Measurements from ENCODE around the gene TMEM33. TPM values are rescaled to one million over a fixed set of nuclear protein-coding genes. Genes with fewer than 3 reads are reported as not detected.

The TMEM33 gene
- total and polyA plus RNA-seq, 4 donors = 20.8 to 49.0 (median 31.7) TPM

- no peaks in the 10 kb centered on the region for H3K36me3 ChIP-seq (ENCODE audit: control insufficient read depth in 4 of 4, insufficient read depth in 3 of 4, low read depth in 1 of 4, low read length in 3 of 4)
- no peaks in the 10 kb centered on the region for H3K27me3 ChIP-seq (ENCODE audit: control insufficient read depth in 4 of 4, insufficient read depth in 4 of 4, low read length in 3 of 4)
- 52% methylated on average over 10 of the region's 10 CpGs for WGBS
- H3K9me3 ChIP-seq (ENCODE audit: control insufficient read depth in 4 of 4, low read length in 3 of 4) = no peaks in the 10 kb centered on the region
- H3K9ac ChIP-seq (ENCODE audit: low read depth in 1 of 2, low read length in 2 of 2) = peak overlapping the region; percentile 79 to 85
- no peak for DNase-seq (ENCODE audit: low spot score)
- H3K27ac ChIP-seq (ENCODE audit: low read depth in 1 of 2, low read length in 2 of 2) = peak overlapping the region; percentile 93 to 97
- TF ChIP-seq HNF4G (IDR thresholded peaks at IDR 0.05) (no peak), SP1 (IDR thresholded peaks at IDR 0.05) (peak; percentile 85), FOXA1 (IDR thresholded peaks at IDR 0.05) (no peak), HNF4A (conservative IDR thresholded peaks at IDR 0.05) (peak; percentile 2 to 52)
- H3K4me3 ChIP-seq (ENCODE audit: low read depth in 1 of 3, low read length in 3 of 3) = peak overlapping the region; percentile 82 to 94 (median 93)
- peaks cover 6 to 28% (median 20%) of the 10 kb centered on the region in 4 donors for H3K4me1 ChIP-seq (ENCODE audit: control insufficient read depth in 4 of 4, insufficient read depth in 4 of 4, low read length in 3 of 4)
Measured at GRCh38 chr4:41933997-41934503, 1.2 kb upstream of the TMEM33 start.

GRCh38 chr4:41934514-41934900 lies 722 bp upstream of the TMEM33 start:
- peak; percentile 17 for TF ChIP-seq SP1 (IDR thresholded peaks at IDR 0.05)
- no peak for TF ChIP-seq REST (IDR thresholded peaks at IDR 0.05)
- peak in 1 of 2 donors; percentile 11 for TF ChIP-seq RXRA (IDR thresholded peaks at IDR 0.05)
- TF ChIP-seq JUND (IDR thresholded peaks at IDR 0.05) = peak in 1 of 2 donors; percentile 25
- peak; percentile 37 for TF ChIP-seq ZBTB33 (IDR thresholded peaks at IDR 0.05)
- TF ChIP-seq HNF4G (IDR thresholded peaks at IDR 0.05) = no peak
- peak overlapping the region; percentile 82 to 94 (median 93) for H3K4me3 ChIP-seq (ENCODE audit: low read depth in 1 of 3, low read length in 3 of 3)
- no peaks in the 10 kb centered on the region for H3K9me3 ChIP-seq (ENCODE audit: control insufficient read depth in 4 of 4, low read length in 3 of 4)
- H3K27ac ChIP-seq (ENCODE audit: low read depth in 1 of 2, low read length in 2 of 2) = peak overlapping the region; percentile 93 to 97
- H3K36me3 ChIP-seq (ENCODE audit: control insufficient read depth in 4 of 4, insufficient read depth in 3 of 4, low read depth in 1 of 4, low read length in 3 of 4) = peaks cover 0 to under 1% (median 0%) of the 10 kb centered on the region in 4 donors
- DNase-seq (ENCODE audit: low spot score) = no peak
- whole genome bisulfite sequencing = 28% methylated on average over 9 of the region's 9 CpGs
- no peaks in the 10 kb centered on the region for H3K27me3 ChIP-seq (ENCODE audit: control insufficient read depth in 4 of 4, insufficient read depth in 4 of 4, low read length in 3 of 4)
- peaks cover 6 to 33% (median 25%) of the 10 kb centered on the region in 4 donors for H3K4me1 ChIP-seq (ENCODE audit: control insufficient read depth in 4 of 4, insufficient read depth in 4 of 4, low read length in 3 of 4)
- H3K9ac ChIP-seq (ENCODE audit: low read depth in 1 of 2, low read length in 2 of 2) = peak overlapping the region; percentile 79 to 85

GRCh38 chr4:41935652-41936021 lies 408 bp downstream of the TMEM33 start:
- Histone ChIP-seq H3K36me3 (ENCODE audit: control insufficient read depth in 4 of 4, insufficient read depth in 3 of 4, low read depth in 1 of 4, low read length in 3 of 4) (peaks cover 0 to 3% (median 0%) of the 10 kb centered on the region in 4 donors), H3K9ac (ENCODE audit: low read depth in 1 of 2, low read length in 2 of 2) (peak overlapping the region; percentile 68 to 79), H3K27ac (ENCODE audit: low read depth in 1 of 2, low read length in 2 of 2) (peak overlapping the region; percentile 93 to 97), H3K27me3 (ENCODE audit: control insufficient read depth in 4 of 4, insufficient read depth in 4 of 4, low read length in 3 of 4) (no peaks in the 10 kb centered on the region), H3K9me3 (ENCODE audit: control insufficient read depth in 4 of 4, low read length in 3 of 4) (no peaks in the 10 kb centered on the region), H3K4me1 (ENCODE audit: control insufficient read depth in 4 of 4, insufficient read depth in 4 of 4, low read length in 3 of 4) (peaks cover 6 to 32% (median 27%) of the 10 kb centered on the region in 4 donors), H3K4me3 (ENCODE audit: low read depth in 1 of 3, low read length in 3 of 3) (peak overlapping the region; percentile 82 to 94 (median 93))
- WGBS = 3% methylated on average over 12 of the region's 12 CpGs
- no peak for DNase-seq (ENCODE audit: low spot score)
- TF ChIP-seq MAX (IDR thresholded peaks at IDR 0.05) = no peak
- no peak for TF ChIP-seq HNF4A (conservative IDR thresholded peaks at IDR 0.05)
- TF ChIP-seq ATF3 (IDR thresholded peaks at IDR 0.05) = no peak
- TF ChIP-seq GABPA (IDR thresholded peaks at IDR 0.05 in 1 of 2, conservative IDR thresholded peaks at IDR 0.05 in 1 of 2) = no peak
- TF ChIP-seq SP1 (IDR thresholded peaks at IDR 0.05) = no peak
- no peak for TF ChIP-seq YY1 (IDR thresholded peaks at IDR 0.05)
- TF ChIP-seq CTCF (IDR thresholded peaks at IDR 0.05; ENCODE audit: low read depth, low read length, missing input control) = no peak
